ENCODE data around the gene C4orf33.

C4orf33 gene

DNA sequence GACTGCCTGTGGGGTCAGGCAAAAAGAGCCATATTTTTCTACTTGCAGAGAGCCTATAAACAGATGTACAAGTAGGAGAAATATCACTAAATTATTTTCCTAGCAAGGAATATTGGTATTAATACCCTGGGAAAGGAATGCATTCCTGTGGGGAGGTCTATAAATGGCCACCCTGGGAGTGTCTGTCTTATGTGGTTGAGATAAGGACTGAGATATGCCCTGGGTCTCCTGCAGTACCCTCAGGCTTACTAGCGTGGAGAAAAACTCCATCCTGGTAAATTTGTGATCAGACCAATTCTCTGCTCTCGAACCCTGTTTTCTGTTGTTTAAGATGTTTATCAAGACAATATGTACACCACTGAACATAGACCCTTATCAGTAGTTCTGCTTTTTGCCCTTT lies 35.4 kb downstream of the C4orf33 start:
- no peak for DNase-seq

DNA sequence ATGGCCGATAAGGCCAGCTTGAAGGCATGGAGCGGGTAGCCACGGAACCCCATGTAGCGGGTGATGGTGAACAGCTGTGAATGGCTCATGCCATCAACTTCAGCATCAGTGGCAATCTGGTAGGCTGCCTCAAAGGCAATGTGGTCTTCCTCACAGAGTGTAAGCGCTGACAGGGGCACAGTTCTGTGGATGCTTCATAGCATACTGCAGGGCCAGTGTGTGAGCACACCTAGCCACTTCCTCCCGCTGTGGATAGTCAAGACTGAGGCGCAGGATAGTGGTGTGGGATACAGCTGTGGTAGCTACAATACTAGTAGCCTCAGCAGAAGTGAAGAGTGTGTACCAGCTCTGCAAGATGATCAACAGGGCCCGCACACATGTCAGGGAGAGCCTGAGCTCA lies 40.5 kb downstream of the C4orf33 start:
- DNase-seq = no peak

DNA sequence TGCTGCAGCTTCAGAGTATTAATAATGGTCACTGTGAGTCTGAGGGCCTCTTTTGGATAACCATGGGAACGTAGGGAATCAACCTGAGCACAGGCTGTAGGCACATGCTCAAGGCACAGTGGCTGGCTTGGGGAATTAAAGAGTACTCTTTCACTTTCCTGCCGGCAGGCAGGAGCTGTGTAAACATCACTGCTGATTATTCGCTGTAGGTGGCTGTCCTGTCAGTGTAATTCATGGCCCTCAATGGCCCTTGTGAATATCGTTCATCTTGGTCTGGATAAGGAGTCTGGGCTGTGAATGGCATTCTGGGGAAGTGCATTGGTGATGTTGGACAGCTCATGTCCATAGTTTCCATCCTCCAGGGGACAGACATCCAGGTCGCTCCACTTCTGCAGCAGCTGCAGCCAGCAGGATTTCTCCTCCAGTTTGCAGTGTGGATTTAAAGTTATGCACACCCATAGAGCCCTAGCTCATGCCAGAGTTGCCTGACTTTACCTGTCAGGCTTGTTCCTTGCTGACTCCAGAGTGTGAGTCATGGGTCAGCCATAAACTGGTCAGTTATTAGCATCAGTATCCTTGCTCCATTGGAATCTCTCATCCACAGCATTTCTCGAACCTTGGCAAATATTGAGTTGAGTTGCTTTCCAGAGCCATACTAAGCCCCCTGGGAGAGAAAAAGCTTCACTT lies 43.0 kb downstream of the C4orf33 start:
- no peak for DNase-seq

DNA sequence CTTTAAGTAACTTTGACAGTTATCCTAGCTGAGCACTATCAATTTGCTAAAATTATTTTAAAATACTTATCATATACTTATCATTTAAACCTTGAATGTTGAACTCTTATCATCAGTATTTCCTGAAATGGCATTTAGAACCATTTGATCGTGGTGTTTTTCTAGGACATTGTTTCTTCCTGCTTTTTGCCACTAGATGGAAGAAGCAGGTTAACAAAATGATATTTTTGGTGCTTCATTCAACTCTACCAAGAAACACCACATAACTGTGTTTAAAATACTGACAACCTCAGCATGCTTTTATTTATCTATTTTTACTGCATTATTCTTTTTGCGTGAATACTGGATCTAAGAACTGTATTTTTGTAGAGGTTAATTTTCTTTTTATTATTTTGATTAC lies 44.6 kb downstream of the C4orf33 start:
- DNase-seq = no peak

DNA sequence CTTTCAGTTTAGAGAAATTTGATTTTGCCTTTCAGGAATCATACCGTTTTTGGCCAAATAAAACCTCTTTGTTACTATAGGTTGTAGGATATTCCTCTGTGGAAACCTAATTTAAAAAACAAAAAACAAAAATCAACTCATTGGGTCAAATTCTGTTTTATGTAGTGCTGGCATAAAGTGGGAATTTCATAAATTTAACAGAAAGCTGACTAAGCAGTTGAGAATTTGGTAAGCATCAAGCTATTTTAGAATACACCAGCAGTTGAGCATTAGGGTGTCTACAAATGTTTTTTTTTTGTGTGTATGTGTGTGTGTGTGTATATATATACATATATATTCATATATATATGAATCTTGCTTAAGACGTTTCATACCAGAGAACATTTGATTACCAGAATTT lies 47.4 kb downstream of the C4orf33 start:
- no peak for DNase-seq

DNA sequence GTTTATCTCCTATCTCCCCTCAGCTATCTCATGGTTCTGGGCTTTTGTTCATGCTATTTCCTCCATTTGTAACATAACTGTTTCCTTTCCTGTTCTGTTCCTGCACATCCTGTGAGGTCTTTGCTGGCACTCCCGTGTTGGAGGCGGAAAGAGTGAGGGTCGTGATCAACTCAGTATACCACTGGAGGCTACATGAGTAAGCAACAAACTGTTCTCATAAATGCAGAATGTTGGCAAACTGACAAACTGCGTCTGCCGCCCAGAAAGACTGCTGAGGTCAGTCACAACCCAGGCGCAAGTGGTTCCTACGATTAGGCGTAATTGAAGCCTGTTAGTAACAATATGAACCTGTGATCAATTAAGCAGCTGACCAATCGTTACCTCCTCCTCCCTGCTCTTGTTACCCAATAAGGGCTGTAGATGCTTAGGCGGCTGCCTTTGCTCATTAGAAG lies 48.8 kb downstream of the C4orf33 start:
- no peak for DNase-seq

DNA sequence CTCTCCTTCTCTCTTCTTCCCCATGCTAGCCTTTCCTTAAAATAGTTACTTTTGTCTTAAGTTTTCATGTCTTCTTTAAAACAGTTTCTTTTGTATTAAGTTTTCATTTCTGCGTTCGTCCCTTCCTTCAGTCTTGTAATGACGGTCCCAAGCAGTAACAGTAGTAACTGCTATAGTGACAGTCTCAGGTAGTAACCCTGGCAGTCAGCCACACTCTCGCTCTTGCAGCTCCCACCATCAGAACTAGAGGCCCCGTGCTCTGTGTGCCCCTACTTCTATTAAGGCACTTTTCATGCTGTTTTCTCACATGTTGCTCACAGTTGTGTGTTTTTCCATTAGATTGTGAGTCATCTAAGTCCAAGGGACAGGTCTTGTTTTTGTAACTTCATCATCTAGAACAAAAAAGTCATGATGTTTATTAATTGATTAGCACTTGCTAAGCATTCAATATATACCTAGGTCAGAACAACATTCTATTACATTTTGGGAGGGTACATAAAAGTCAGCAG lies 49.3 kb downstream of the C4orf33 start:
- DNase-seq = no peak

DNA sequence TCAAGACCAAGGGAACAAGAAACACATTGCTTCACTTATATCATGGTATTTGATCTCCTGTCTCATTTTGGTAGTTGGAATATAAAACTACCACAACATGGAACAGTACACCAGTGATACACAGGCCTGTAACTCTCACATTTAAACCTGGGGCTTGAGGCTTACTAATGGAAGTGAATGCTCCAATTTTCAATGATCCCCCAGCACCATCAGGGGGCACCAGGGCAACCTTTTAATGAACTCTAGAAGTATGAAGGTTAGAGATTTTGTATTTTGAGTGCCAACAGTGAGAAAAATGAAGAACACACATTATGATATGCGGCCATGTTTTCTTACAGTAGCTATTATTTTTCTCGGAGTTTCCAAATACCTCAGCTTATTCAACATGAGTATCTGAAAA lies 50.7 kb downstream of the C4orf33 start:
- DNase-seq = no peak

DNA sequence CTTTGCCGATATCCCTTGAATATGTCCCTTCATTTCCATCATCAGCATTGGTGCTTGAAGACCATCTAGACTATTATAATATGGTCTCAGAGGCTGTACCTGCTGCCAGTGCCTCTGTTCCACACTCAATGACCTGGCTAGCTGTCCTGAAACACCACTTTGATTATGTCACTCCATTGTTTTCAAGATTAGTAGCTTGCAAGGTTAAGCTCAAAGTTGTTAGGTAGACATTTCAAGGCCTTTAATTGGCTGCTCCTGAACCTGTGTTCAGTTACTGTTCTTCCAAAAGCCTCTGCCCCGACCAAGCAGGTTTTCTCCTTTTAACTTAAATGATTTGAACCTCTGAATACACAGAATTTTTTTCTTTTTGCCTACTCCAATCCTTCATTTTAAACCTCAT lies 52.9 kb downstream of the C4orf33 start:
- DNase-seq = no peak

DNA sequence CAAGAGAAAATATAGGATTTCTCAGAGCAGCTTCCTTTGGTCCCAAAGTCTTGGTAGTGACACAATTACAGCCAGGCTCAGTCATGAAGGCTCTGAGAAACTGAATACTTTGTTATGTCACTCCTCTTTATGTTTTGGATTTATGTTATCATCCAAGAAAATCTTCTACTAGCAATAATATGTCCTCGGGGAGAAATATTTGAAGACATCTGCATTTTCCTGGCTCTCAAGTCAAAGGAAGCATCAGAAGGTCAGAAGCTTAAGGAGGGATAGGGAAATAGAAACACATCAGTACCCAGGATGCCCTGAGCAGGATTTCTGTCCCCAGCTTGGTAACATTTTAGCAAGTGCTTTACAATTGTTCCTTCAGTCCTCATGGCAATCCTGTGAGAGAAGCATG lies 54.0 kb downstream of the C4orf33 start:
- DNase-seq = no peak

DNA sequence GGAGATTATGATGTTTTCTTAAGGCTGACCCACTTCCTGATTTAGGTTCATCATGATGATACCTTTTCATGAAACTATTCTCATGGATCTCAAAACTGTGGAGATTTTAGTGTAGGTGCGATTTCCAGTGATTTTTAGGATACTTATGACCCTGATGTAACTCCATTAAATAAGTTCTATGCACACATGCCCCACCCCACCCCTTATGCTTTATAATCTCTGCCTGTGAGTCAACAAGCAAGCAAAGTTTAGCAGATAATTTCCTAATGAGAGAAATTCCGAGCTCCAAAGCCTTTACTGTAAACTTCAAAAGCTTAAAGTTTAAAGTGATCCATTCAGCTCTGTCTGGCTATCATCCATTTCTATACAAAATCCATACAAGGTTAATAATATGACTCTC lies 56.4 kb downstream of the C4orf33 start:
- DNase-seq = no peak

DNA sequence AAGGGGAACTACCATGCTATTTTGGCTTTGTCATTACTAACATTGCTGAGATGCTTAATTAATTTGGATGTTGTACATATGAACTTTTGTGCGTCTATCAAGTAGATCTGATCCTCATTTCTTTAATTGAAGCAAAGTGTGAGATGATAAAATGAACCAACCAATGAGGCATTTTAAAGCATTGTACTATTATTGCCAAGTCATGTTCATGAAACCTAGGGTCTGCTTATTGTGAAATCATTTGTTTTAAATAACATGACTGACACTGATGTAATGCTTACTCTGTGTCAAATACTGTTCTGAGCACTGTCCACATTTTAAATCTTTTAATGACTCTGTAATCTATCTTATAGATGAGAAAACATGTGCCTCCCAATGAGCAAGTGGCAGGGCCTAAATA lies 57.7 kb downstream of the C4orf33 start:
- DNase-seq = no peak

DNA sequence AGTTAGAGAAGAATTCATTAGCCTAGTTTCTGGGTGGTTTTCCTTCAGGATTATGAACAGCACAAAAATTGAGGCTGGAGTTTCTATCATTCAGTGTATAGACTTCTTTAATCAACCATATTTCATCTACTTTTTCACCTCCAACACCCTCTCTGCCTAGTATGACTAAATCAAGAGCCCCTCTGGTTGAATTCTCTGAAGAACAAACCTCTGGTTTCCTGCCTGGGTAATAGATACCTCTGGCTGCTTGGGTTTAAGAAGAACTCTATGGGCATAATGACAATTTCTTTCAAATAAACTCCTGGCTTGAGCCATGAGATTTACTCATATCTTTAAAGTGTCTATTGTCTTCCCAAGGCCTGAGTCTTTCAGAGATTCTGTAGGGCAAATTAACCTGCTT lies 66.5 kb downstream of the C4orf33 start:
- no peak for DNase-seq

DNA sequence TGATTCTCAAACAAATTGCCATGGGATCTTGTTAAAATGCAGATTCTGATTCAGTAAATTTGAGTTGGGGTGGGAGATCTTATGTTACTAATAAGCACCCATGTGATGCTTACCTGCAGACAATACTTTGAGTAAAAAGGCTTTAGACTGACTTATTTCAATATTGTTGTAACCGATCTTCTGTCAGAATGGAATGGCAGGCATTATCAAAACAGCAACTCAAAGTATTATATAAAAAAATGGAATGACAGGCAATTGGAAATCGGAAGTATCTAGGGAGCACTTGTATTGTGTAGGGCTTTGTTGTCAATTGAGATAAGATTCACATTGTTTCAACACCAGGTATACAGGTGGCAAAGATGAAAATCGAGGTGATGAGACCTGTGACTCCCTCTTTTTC lies 67.5 kb downstream of the C4orf33 start:
- no peak for DNase-seq

DNA sequence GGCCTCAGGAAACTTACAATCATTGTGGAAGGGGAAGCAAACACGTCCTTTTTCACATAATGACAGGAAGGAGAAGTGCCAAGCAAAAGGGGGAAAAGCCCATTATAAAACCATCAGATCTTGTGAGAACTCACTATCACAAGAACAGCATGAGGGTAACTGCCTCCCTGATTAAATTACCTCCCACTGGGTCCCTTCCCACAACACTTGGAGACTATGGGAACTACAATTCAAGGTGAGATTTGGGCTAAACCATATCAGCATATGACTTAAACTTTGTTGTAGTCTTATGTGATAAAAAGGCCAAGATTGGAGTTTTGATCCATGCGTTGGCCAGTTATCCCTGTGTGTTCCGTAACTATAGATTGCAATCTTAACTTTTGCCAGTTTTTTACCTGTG lies 68.3 kb downstream of the C4orf33 start:
- DNase-seq = no peak
